Glutamatergic neuron (in vitro differentiated cells): ENCODE measurements around the gene TRMT1. TPM values are rescaled to one million over a fixed set of nuclear protein-coding genes. Genes with fewer than 3 reads are reported as not detected.

ENCODE experiments used
- DNase-seq: peaks from one replicate; pipeline ENCODE4 v3.0.0; 2022
- H3K27ac Mint-ChIP-seq: one replicate; pipeline ENCODE4 v1.8.0; 2020; ENCODE audit warnings: mild to moderate bottlenecking, mixed read lengths, inconsistent platforms; ENCODE audit not compliant: unreplicated experiment
- H3K27me3 Mint-ChIP-seq: one replicate; pipeline ENCODE4 v1.8.0; 2020; ENCODE audit warnings: mild to moderate bottlenecking, moderate library complexity, mixed read lengths, inconsistent platforms; ENCODE audit not compliant: unreplicated experiment
- H3K36me3 Mint-ChIP-seq: one replicate; pipeline ENCODE4 v1.8.0; 2020; ENCODE audit warnings: mild to moderate bottlenecking, mixed read lengths, inconsistent platforms; ENCODE audit not compliant: unreplicated experiment
- H3K4me1 Mint-ChIP-seq: one replicate; pipeline ENCODE4 v1.8.0; 2020; ENCODE audit warnings: mild to moderate bottlenecking, low read depth, mixed read lengths, inconsistent platforms; ENCODE audit not compliant: unreplicated experiment
- H3K4me3 Mint-ChIP-seq: one replicate; pipeline ENCODE4 v1.8.0; 2020; ENCODE audit warnings: mild to moderate bottlenecking, mixed read lengths, inconsistent platforms; ENCODE audit not compliant: unreplicated experiment
- H3K9me3 Mint-ChIP-seq: one replicate; pipeline ENCODE4 v1.8.0; 2020; ENCODE audit warnings: mild to moderate bottlenecking, moderate library complexity, mixed read lengths, inconsistent platforms; ENCODE audit not compliant: unreplicated experiment
- total RNA-seq: library from RNA; stranded (reverse); fragmentation: NEBNext Ultra II Directional; extraction: Animal tissue kit (Norgen Biotek cat#: 25700); gene quantifications from one replicate; pipeline ENCODE4 v1.2.1, GENCODE V29; 2021; ENCODE audit not compliant: unreplicated experiment
- TF ChIP-seq, protein P1 (sequence below): fragments of 200-600 bp; sonication (generic); IDR thresholded peaks from one replicate; pipeline ENCODE4 v1.5.0; 2021; ENCODE audit not compliant: partially characterized antibody, unreplicated experiment

The TRMT1 gene
- total RNA-seq, 1 donor from 2014 or later = 29.2 TPM

DNA sequence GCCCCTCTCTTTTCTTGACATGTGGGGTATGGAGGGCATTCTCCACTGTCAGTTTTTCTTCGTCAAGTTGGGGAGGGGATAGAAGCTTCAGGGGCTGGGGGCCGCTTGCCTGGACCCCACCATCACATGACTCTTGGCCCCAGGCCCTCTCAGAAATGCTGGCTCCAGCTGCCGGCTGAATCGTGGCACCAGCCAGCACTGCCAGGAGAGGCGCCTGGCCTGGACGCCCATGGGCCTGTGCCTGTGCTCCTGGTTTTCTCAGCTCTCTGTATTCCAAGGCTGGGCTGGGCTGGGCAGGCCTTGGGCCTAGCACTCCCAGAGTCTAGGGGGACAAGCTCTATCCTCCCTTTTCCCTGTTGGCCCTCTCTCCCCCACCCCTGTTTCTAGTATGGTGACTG lies 52.4 kb downstream of the TRMT1 start:
- H3K27ac Mint-ChIP-seq = no peak overlapping the region
- no peak for DNase-seq
- H3K27me3 Mint-ChIP-seq = peaks cover 10% of the 10 kb centered on the region
- H3K4me3 Mint-ChIP-seq = no peak overlapping the region
- no peaks in the 10 kb centered on the region for H3K36me3 Mint-ChIP-seq
- TF ChIP-seq, protein P1, sequence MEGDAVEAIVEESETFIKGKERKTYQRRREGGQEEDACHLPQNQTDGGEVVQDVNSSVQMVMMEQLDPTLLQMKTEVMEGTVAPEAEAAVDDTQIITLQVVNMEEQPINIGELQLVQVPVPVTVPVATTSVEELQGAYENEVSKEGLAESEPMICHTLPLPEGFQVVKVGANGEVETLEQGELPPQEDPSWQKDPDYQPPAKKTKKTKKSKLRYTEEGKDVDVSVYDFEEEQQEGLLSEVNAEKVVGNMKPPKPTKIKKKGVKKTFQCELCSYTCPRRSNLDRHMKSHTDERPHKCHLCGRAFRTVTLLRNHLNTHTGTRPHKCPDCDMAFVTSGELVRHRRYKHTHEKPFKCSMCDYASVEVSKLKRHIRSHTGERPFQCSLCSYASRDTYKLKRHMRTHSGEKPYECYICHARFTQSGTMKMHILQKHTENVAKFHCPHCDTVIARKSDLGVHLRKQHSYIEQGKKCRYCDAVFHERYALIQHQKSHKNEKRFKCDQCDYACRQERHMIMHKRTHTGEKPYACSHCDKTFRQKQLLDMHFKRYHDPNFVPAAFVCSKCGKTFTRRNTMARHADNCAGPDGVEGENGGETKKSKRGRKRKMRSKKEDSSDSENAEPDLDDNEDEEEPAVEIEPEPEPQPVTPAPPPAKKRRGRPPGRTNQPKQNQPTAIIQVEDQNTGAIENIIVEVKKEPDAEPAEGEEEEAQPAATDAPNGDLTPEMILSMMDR = no peak
- peaks cover 20% of the 10 kb centered on the region for H3K4me1 Mint-ChIP-seq
- peaks cover 6% of the 10 kb centered on the region for H3K9me3 Mint-ChIP-seq

DNA sequence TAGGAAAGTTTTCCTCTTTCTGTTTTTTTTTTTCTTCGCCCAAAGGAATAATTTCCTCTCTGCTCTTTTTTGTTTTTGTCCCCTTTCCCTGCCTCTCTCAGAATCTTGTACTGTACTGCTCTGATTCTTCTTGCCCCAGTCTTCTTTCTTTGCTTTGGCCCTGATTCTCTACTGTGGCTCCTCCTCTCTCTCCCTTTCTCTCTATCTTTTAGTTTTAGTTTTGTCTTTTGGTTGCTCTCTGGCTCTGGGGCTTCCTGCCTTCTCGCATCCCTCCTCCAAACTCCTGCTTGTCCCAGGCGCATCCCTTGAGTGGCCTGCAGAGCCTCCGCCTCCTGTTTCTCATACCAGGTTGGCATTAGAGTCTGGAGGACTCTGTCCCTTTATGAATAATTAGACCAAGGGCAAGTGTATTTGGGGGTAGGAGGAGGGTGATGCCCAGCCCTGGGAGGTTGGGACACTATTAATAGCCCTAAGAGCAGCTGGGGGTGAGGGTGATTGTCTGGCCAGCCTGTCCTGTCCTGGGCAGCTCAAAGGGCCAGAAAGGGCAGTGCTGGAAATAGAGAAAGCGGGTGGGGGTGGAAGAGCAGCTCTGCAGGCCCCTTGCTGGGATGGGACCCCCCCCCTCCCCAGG lies 53.0 kb downstream of the TRMT1 start:
- H3K36me3 Mint-ChIP-seq = no peaks in the 10 kb centered on the region
- H3K4me1 Mint-ChIP-seq = peaks cover 22% of the 10 kb centered on the region
- peaks cover 6% of the 10 kb centered on the region for H3K9me3 Mint-ChIP-seq
- H3K27ac Mint-ChIP-seq = no peak overlapping the region
- H3K27me3 Mint-ChIP-seq = peaks cover 11% of the 10 kb centered on the region
- TF ChIP-seq, protein P1 = no peak
- no peak overlapping the region for H3K4me3 Mint-ChIP-seq
- DNase-seq = no peak

DNA sequence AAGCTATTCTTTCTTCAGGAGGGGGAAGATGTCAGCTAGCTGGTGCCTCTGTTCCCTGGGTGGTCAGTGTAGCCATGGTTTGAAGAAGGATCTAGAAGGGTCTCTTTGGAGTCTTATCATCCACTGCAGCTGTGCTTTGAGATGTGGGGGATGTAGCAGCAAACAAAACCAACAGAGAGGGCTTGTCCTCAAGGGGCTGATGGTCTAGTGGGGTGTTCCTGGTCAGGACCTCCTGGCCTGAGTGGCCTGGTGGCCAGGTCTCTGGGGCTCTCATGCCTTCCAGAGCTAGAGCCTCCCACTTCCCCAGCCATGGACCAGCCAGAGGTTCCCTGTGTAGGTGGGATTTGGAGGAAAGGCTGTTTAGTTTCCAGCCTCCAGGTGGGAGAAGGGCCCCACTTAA lies 54.2 kb downstream of the TRMT1 start:
- TF ChIP-seq, protein P1 = no peak
- DNase-seq = no peak
- Mint-ChIP-seq H3K27me3 (peaks cover 10% of the 10 kb centered on the region), H3K4me3 (no peak overlapping the region), H3K4me1 (peaks cover 22% of the 10 kb centered on the region), H3K27ac (no peak overlapping the region), H3K9me3 (peaks cover 6% of the 10 kb centered on the region), H3K36me3 (no peaks in the 10 kb centered on the region)

DNA sequence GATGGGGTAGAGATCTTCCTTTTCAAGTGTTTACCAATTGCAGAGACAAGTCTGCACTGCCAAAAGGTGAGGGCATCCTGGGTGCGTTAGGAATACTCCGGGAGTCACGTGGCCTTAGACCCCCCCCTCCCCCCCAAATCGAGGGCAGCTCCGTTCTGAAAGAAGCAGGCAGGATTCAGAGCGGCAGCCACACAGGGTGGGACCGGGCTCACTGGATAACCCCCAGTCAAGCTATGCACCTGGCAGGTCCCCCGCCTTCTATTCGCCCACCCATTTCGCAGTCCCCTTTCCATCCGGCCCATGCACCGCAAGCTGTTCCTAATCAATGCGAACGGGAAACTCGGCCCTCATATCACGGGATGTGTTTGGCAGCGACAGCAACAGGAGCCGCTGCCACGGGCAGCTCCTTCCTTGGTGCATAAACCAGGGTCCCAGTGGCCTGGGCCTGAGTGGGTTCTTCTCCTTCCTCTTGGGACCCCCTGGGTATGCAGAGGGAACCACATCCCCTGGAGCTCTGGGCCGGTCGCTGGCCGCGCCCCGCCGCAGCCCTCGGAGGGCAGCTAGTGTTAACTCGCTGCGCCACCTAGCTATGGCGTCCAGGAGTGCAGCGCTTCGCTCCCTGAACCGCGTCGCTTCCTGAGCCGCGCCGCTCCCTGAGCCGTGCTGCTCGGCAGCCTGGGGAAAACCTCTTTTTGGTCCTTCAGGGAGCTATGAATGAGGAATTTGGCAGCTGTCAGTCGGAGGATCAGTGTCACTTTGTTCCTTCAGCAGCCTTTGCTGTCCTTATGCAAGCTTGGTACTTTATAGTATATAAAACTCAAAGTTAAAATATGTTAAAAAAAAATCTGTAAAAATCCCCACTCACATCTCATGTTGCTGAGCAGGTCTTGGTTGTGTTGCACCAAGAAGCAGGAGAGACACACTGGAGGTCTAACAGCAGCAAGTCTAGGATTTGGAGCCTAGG lies 55.3 kb downstream of the TRMT1 start:
- Mint-ChIP-seq H3K4me3 (peak overlapping the region; percentile 68), H3K27me3 (peaks cover 5% of the 10 kb centered on the region), H3K9me3 (peaks cover 6% of the 10 kb centered on the region), H3K36me3 (no peaks in the 10 kb centered on the region), H3K27ac (no peak overlapping the region), H3K4me1 (peaks cover 24% of the 10 kb centered on the region)
- TF ChIP-seq, protein P1 = peak; percentile 96
- DNase-seq = peak; percentile 92
